ENCODE results near the gene GRK7. TPM values are rescaled to one million over a fixed set of nuclear protein-coding genes. Genes with fewer than 3 reads are reported as not detected.

The GRK7 gene
- total RNA-seq, 1 donor, result not detected

DNA sequence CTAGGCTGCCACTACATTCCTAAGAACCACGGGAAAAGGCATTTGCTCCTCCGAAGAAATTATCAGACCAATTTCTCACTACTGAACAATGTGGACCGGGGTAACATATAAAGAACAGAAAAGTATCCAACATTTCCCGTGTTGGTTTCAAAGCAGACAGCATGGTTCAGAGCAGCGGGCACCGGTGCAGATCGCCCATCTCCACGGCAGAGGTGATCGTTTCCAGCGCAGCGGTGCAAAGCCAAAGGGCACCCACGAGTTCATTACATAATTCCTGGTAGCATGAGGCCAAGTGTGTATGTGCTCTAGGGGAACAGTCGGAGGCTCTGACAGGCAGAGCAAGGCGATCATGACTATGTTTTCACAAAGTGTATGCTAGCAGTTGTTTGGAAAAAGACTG lies 13.2 kb downstream of the GRK7 start:
- H3K9me3 ChIP-seq (ENCODE audit: low read depth, low read length), result no peaks in the 10 kb centered on the region
- no peaks in the 10 kb centered on the region for H4K20me1 ChIP-seq (ENCODE audit: insufficient read depth, low read length)
- H3K4me2 ChIP-seq (ENCODE audit: insufficient read depth, low read length), result peak overlapping the region; percentile 32
- no peak overlapping the region for H3K27ac ChIP-seq (ENCODE audit: low read depth, low read length)
- TF ChIP-seq, protein P1, sequence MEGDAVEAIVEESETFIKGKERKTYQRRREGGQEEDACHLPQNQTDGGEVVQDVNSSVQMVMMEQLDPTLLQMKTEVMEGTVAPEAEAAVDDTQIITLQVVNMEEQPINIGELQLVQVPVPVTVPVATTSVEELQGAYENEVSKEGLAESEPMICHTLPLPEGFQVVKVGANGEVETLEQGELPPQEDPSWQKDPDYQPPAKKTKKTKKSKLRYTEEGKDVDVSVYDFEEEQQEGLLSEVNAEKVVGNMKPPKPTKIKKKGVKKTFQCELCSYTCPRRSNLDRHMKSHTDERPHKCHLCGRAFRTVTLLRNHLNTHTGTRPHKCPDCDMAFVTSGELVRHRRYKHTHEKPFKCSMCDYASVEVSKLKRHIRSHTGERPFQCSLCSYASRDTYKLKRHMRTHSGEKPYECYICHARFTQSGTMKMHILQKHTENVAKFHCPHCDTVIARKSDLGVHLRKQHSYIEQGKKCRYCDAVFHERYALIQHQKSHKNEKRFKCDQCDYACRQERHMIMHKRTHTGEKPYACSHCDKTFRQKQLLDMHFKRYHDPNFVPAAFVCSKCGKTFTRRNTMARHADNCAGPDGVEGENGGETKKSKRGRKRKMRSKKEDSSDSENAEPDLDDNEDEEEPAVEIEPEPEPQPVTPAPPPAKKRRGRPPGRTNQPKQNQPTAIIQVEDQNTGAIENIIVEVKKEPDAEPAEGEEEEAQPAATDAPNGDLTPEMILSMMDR (IDR thresholded peaks at IDR 0.05; ENCODE audit: extremely low read depth, low read depth, low read length), result no peak
- H3K36me3 ChIP-seq (ENCODE audit: insufficient read depth, low read length), result no peaks in the 10 kb centered on the region
- DNase-seq (ENCODE audit: insufficient read length, low spot score, missing footprints), result no peak
- no peaks in the 10 kb centered on the region for H3K79me2 ChIP-seq (ENCODE audit: insufficient read depth, low read length)
- no peaks in the 10 kb centered on the region for H3K4me1 ChIP-seq (ENCODE audit: insufficient read depth, low read length)
- H3K27me3 ChIP-seq (ENCODE audit: insufficient read depth, low read length), result no peaks in the 10 kb centered on the region
- H2AFZ ChIP-seq (ENCODE audit: low read length), result peak overlapping the region; percentile 80
- H3K4me3 ChIP-seq (ENCODE audit: insufficient read depth, low read length), result peak overlapping the region; percentile 49

DNA sequence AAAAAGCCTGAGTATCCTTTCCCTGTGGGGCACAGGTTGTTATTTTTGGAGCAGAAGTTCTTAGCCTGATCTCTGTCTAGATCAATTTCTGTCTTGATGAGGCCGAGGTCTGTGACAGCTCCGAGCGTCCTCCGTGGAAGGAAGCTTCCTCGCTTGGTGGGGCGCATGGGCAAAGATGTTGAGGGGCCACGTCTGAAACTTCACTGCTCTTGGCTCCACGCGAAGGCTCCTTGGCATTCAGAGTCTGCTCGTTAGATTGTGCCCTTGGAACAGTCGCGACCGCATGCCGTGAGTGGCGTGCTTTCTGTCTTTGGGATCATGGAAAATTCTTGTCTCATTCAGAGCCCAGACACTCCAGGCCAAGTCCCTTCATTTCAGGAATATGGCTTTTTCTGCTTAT lies 13.7 kb downstream of the GRK7 start:
- Histone ChIP-seq H3K4me1 (ENCODE audit: insufficient read depth, low read length) (no peaks in the 10 kb centered on the region), H3K4me3 (ENCODE audit: insufficient read depth, low read length) (peak overlapping the region; percentile 49), H3K27me3 (ENCODE audit: insufficient read depth, low read length) (no peaks in the 10 kb centered on the region), H3K36me3 (ENCODE audit: insufficient read depth, low read length) (no peaks in the 10 kb centered on the region), H3K27ac (ENCODE audit: low read depth, low read length) (no peak overlapping the region), H2AFZ (ENCODE audit: low read length) (peak overlapping the region; percentile 80), H3K79me2 (ENCODE audit: insufficient read depth, low read length) (no peaks in the 10 kb centered on the region), H3K4me2 (ENCODE audit: insufficient read depth, low read length) (peak overlapping the region; percentile 32), H4K20me1 (ENCODE audit: insufficient read depth, low read length) (no peaks in the 10 kb centered on the region), H3K9me3 (ENCODE audit: low read depth, low read length) (no peaks in the 10 kb centered on the region)
- TF ChIP-seq, protein P1 (IDR thresholded peaks at IDR 0.05; ENCODE audit: extremely low read depth, low read depth, low read length), result no peak
- DNase-seq (ENCODE audit: insufficient read length, low spot score, missing footprints), result no peak

DNA sequence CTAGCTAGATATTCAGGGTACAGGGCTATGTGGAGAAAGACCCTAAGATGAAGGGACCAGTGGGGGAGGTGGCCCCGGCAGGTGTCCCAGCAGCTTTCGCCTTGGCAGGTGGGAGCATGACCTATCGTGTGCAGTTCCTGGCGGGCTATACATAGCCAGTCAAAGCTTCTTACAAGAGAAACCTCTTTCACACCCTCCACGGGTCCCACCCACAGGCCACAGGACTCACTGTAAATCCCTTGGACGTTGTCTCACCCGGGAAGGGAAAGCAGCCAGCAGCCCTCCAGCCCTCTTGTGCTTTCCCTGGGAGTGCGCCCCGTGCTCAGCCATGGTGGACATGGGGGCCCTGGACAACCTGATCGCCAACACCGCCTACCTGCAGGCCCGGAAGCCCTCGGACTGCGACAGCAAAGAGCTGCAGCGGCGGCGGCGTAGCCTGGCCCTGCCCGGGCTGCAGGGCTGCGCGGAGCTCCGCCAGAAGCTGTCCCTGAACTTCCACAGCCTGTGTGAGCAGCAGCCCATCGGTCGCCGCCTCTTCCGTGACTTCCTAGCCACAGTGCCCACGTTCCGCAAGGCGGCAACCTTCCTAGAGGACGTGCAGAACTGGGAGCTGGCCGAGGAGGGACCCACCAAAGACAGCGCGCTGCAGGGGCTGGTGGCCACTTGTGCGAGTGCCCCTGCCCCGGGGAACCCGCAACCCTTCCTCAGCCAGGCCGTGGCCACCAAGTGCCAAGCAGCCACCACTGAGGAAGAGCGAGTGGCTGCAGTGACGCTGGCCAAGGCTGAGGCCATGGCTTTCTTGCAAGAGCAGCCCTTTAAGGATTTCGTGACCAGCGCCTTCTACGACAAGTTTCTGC lies 15.0 kb downstream of the GRK7 start:
- TF ChIP-seq, protein P1 (IDR thresholded peaks at IDR 0.05; ENCODE audit: extremely low read depth, low read depth, low read length), result no peak

DNA sequence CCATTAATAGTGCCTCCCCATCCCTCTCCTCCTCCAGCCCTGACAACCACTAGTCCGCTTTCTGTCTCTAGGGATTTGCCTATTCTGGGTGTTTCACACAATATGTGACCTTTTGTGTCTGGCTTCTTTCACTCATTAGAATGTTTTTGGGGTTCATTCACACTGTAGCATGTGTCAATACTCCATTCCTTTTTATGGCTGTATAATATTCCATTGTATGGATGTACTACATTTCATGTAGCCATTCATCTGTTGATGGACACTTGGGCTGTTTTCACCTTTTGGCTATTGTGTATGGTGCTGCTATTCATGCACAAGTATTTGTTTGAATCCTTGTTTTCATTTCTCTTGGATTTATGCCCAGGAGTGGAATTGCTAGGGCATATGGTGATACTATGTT lies 16.5 kb downstream of the GRK7 start:
- Histone ChIP-seq H3K36me3 (ENCODE audit: insufficient read depth, low read length) (no peaks in the 10 kb centered on the region), H3K27ac (ENCODE audit: low read depth, low read length) (no peak overlapping the region), H2AFZ (ENCODE audit: low read length) (no peak overlapping the region), H3K9me3 (ENCODE audit: low read depth, low read length) (no peaks in the 10 kb centered on the region), H3K4me3 (ENCODE audit: insufficient read depth, low read length) (no peak overlapping the region), H3K27me3 (ENCODE audit: insufficient read depth, low read length) (no peaks in the 10 kb centered on the region), H3K79me2 (ENCODE audit: insufficient read depth, low read length) (no peaks in the 10 kb centered on the region), H4K20me1 (ENCODE audit: insufficient read depth, low read length) (no peaks in the 10 kb centered on the region), H3K4me1 (ENCODE audit: insufficient read depth, low read length) (no peaks in the 10 kb centered on the region), H3K4me2 (ENCODE audit: insufficient read depth, low read length) (no peak overlapping the region)
- TF ChIP-seq, protein P1 (IDR thresholded peaks at IDR 0.05; ENCODE audit: extremely low read depth, low read depth, low read length), result no peak
- DNase-seq (ENCODE audit: insufficient read length, low spot score, missing footprints), result no peak

More for the DNA sequence above, 15.0 kb downstream of the GRK7 start:
- H3K4me2 ChIP-seq (ENCODE audit: insufficient read depth, low read length), result no peak overlapping the region
- no peaks in the 10 kb centered on the region for H3K27me3 ChIP-seq (ENCODE audit: insufficient read depth, low read length)
- H3K27ac ChIP-seq (ENCODE audit: low read depth, low read length), result no peak overlapping the region
- DNase-seq (ENCODE audit: insufficient read length, low spot score, missing footprints), result no peak
- no peaks in the 10 kb centered on the region for H3K36me3 ChIP-seq (ENCODE audit: insufficient read depth, low read length)
- H3K9me3 ChIP-seq (ENCODE audit: low read depth, low read length), result no peaks in the 10 kb centered on the region
- no peaks in the 10 kb centered on the region for H3K79me2 ChIP-seq (ENCODE audit: insufficient read depth, low read length)
- H2AFZ ChIP-seq (ENCODE audit: low read length), result no peak overlapping the region
- no peak overlapping the region for H3K4me3 ChIP-seq (ENCODE audit: insufficient read depth, low read length)
- H4K20me1 ChIP-seq (ENCODE audit: insufficient read depth, low read length), result no peaks in the 10 kb centered on the region
- H3K4me1 ChIP-seq (ENCODE audit: insufficient read depth, low read length), result no peaks in the 10 kb centered on the region
